GM12872 (cell line): ENCODE results near the gene AFG1L.

Experiments
- CTCF ChIP-seq: IDR thresholded peaks from 3 replicates; pipeline ENCODE4 v1.5.1; 2011; ENCODE audit warnings: low read depth, mild to moderate bottlenecking, low read length, moderate library complexity; ENCODE audit not compliant: insufficient read depth

Gene AFG1L

GRCh38 chr6:108560463-108561308, 265.8 kb downstream of the AFG1L start, which contains the start of gene FOXO3:
TSS of gene FOXO3 (plus strand) at chr6:108560917. CDS start at chr6:108561209, 292 bp downstream.
- TF ChIP-seq CTCF = 0 out of 3 replicates have a peak, but pooled peaks have one; percentile 6

GRCh38 chr6:108561742-108562502, 267.1 kb downstream of the AFG1L start:
- TF ChIP-seq CTCF = no peak

GRCh38 chr6:108562503-108562993, 267.7 kb downstream of the AFG1L start:
- TF ChIP-seq CTCF = no peak

- no peak for TF ChIP-seq CTCF
Observed at GRCh38 chr6:108563292-108563691, 268.4 kb downstream of the AFG1L start.

- no peak for TF ChIP-seq CTCF
Observed at GRCh38 chr6:108564178-108564577, 269.3 kb downstream of the AFG1L start.

GRCh38 chr6:108565091-108565766, 270.4 kb downstream of the AFG1L start:
- no peak for TF ChIP-seq CTCF

GRCh38 chr6:108565893-108566292, 271.0 kb downstream of the AFG1L start:
- TF ChIP-seq CTCF = no peak
